NCI-H1694 treated with DMSO at 0.1 percent for 48 hours (cell line): ENCODE results near the gene ZNF764.

Experiments used
- DNase-seq: peaks from one replicate; lab custom pipeline; 2025; lab: John Stamatoyannopoulos, UW

ZNF764 gene

GRCh38 chr16:30570636-30571444 is 12.7 kb upstream of the ZNF764 start:
- no peak for DNase-seq

DNA sequence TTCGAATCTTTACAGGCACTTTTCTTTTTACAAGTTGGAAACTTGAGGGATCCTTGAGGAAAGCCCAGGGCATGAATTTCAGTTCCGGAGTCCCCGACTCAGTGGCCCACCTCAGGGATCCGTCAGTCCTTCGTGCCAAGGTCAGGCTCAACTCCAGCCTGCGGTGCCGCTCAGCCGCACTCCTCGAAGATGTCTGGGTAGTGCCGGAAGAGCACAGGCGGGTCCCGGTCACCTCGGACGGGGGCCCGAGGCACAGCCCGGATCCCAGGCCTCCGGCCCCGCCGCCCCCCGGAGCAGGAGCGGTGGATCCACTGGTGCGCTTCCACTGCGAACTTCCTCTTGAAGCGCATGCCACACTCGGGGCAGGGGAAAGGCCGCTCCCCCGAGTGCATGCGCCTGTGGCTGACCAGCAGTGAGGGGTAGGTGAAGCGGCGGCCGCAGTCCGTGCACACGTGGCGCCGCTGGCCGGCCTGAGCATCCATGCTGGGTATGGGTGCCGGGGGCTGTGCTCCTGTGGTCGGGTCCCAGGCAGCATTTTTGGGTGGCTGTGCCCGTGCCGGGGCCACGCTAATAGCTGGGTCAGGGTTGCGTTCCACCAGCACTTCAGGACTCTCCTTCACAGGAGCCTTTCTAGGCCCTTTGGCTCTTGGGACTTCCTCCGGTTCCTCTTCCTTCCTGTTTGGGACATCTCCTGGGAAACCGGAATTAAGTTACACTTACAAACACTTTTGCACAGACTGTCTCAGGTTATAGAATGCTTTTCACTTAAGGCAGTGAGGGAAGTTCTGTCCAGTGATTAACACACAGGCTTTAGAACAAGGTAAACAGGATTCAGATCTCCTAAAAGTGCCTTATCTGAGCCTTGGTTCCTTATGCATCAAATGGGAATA is 11.8 kb upstream of the ZNF764 start:
- no peak for DNase-seq

DNA sequence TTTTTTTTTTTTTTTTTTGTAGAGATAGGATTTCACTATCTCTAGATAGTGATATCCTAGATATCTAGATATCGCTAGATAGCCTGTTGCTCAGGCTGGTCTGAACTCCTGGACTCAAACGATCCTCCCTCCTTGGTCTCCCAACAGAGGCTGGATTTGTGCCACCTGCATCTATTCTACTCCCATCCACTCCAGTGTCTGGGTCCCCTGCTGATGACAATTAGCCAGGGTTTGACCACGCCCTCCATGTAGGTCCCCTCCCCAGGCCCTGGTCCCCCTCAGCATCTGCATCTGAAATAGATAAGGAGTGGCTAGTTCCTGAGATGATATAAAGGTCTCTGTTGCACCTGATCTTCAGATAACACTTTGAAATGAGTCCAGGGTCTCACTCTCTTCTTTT is 11.1 kb upstream of the ZNF764 start:
- no peak for DNase-seq

- DNase-seq = no peak
Measured at GRCh38 chr16:30567991-30568638, 9.9 kb upstream of the ZNF764 start.

DNA sequence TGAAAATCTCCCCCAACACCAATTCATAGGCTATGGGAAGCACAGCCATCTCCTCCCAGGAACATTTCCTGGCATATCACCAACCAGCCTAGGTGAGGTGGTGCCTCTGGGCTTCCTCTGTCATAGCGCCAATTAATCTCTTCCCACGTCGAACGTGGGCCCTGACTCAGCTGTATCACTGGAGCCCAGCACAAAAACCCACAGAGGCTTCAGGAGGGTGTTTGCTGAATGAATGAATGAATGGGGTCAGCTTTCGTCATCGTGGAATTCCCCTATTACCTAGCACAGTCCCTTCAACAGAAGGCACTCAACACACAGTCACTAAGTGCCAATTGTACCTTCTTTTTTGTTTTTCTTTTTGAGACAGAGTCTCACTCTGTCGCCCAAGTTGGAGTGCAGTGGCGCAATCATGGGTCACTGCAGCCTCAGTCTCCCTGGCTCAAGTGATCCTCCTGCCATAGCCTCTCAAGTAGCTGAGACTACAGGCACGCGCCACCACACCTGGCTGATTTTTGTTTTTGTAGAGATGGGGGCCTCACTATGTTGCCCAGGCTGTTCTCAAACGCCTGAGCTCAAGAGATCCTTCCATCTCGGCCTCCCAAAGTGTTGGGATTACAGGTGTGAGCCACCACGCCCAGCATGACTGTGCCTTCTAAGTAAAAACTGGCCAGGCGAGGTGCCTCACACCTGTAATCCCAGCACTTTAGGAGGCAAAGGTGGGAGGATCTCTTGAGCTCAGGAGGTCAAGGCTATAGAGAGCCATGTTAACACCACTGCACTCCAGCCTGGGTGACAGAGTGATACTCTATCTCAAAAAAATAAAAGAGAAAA is 9.2 kb upstream of the ZNF764 start:
- DNase-seq = no peak

- DNase-seq = no peak
Measured at GRCh38 chr16:30566531-30566930, 8.4 kb upstream of the ZNF764 start.

- no peak for DNase-seq
Measured at GRCh38 chr16:30565984-30566383, 7.8 kb upstream of the ZNF764 start.

- no peak for DNase-seq
Measured at GRCh38 chr16:30565526-30565925, 7.4 kb upstream of the ZNF764 start.

GRCh38 chr16:30562021-30562420 is 3.8 kb upstream of the ZNF764 start:
- DNase-seq = no peak

DNA sequence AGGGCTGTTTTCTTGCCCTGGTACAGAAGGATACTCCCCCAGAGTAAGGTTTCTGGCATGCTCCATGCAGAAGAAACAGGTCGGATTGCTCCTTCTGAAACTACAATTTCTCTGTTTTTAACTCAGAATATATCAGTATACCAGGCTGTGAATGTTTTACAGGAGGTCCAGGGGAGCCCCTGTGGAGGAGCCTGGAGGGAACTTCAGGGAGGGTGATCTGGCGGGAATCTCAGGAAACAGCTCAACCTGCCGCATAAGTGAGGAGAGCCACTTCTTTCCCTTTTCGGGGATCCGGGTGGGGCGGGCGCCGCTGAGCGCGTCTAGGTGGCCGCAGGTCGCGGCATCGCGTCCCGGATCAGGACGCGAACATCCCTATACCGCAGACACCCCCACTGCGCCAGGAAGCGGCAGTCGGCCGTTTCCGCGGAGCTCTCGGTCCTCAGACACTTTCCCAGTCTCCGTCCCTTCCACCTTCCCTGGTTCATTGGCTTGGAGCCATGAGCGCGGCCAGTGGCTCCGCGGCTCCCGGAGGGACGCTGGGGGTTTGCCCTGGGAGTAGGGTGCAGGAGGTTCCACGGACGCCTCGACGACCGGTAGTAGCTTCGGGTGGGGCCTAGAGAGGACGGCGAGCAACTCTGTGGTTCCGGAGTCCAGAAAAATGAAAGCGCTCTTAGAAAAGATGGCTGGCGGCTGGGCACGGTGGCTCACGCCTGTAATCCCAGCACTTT is 3.1 kb upstream of the ZNF764 start:
- no peak for DNase-seq

GRCh38 chr16:30559690-30560089 is 1.5 kb upstream of the ZNF764 start:
- no peak for DNase-seq

GRCh38 chr16:30558789-30559377 is 709 bp upstream of the ZNF764 start:
- DNase-seq = no peak

DNA sequence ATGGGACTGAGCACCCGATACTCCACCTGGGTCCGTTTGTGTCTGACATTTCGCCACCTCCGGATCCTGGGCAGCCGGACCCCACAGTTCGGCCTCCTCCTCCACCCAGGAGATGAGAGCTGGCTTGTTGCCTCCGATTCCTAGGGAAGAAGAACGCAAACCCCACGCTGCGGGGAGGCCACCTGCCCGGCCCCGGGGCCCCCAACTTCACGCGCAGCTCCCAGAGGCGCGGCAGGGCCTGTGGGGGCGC is 542 bp downstream of the ZNF764 start:
- no peak for DNase-seq

GRCh38 chr16:30556125-30556473 is 2.1 kb downstream of the ZNF764 start:
- no peak for DNase-seq

- DNase-seq = no peak
Measured at GRCh38 chr16:30555315-30556124, 2.7 kb downstream of the ZNF764 start.

DNA sequence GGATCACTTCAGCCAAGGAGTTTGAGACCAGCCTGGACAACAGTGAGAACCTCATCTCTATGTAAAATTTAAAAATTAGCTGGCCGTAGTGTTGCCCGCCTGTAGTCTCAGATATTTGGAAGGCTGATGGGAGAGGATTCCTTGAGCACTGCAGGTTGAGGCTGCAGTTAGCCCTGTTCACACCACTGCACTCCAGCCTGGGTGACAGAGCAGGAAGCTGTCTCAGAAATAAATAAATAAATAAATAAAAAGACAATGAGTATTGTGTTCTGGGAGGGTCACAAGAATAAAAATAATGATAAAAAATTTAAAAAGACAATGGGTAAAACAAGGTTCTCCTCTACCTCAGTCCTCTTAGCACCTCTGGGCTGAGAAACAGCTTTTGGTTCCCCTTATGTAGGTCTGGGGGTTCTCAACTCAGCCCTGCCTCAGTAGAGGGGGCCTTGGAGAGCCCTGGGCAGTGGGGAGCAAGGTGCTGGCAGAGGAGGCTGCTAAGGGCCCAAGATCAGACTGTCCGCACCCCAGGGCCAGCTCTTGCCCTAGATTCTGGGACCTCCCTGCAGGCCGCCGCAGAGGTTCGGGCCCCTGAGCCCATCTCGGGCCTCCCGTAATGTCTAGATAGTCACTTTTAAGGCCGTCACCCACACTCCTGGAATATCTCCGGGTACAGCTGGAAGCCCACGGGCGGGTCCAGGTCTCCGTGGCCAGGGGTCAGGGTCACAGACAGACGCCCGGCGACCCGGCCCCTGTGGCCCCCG is 3.4 kb downstream of the ZNF764 start:
- no peak for DNase-seq

GRCh38 chr16:30553393-30553899 is 4.7 kb downstream of the ZNF764 start:
- no peak for DNase-seq

DNA sequence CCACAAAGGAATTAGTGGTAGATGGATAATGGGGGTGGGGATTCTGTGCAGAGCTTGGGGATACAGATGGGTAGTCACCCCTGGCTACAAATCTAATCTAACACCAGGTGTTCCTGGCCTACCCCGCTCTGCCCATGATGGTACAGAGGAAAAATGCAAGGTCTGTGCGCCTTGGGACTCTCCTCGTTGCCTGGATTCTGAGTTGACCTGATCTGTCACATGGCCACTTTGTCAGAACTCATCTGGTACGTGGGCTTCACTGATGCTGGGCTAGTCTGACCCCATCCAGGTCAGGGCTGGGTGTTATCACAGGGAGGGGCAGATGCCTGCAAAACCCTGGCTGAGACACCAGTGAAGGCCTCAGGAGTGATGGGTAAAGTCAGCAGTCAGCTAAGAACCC is 5.2 kb downstream of the ZNF764 start:
- no peak for DNase-seq

DNA sequence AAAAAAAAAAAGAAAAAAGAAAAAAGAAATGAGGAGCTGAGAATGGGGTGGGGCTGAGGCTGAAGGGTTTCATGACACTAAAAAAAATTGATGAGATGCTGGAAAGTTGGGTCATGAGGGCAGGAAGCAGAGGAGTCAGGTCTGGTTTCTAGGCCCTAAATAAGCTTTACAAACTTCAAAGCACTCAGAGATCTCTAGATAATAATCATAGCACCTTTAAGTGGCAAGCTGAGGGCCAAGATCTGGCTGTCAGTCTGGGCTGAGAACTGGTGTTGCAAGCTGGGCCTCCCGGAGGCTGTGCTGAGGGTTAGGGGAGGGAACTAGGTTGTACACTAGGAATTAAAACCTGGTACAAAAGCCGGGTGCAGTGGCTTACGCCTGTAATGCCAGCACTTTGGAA is 6.4 kb downstream of the ZNF764 start:
- no peak for DNase-seq
